Stimulated activated CD8-positive, alpha-beta memory T cell treated with anti-CD3 and anti-CD28 coated beads, Interleukin-15, amount 100 ng/mL, for 4 hours (primary cell): Measurements from ENCODE around the gene STON2.

Experiments
- DNase-seq, 2 donors: peaks; one replicate each; pipeline ENCODE4 v3.0.0-alpha.2; 2020; ENCODE audit warnings: low read depth in 2 of 2

Gene STON2

GRCh38 chr14:81222126-81222525 lies 178.0 kb downstream of the STON2 start:
- DNase-seq, result no peak

GRCh38 chr14:81221579-81222102 lies 178.5 kb downstream of the STON2 start:
- DNase-seq, result no peak

- peak; percentile 82 to 91 for DNase-seq
Observed at GRCh38 chr14:81220830-81221578, 179.1 kb downstream of the STON2 start, which contains the start of gene GTF2A1. GTF2A1 (minus strand) TSS chr14:81220959; CDS start chr14:81220518, 441 bp downstream.

DNA sequence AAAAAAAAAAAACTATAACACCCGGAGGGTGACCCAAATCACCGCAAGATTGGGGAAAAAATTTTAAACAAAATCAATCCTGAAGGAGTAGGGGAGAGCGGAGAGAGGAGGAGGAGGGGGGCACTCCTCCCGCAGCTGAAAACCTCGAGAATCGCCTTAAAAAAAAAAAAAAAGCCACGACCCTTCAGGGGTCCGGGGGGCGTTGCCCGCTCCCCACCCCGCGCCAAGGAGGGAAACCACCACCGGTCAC lies 179.6 kb downstream of the STON2 start:
- DNase-seq, result no peak

DNA sequence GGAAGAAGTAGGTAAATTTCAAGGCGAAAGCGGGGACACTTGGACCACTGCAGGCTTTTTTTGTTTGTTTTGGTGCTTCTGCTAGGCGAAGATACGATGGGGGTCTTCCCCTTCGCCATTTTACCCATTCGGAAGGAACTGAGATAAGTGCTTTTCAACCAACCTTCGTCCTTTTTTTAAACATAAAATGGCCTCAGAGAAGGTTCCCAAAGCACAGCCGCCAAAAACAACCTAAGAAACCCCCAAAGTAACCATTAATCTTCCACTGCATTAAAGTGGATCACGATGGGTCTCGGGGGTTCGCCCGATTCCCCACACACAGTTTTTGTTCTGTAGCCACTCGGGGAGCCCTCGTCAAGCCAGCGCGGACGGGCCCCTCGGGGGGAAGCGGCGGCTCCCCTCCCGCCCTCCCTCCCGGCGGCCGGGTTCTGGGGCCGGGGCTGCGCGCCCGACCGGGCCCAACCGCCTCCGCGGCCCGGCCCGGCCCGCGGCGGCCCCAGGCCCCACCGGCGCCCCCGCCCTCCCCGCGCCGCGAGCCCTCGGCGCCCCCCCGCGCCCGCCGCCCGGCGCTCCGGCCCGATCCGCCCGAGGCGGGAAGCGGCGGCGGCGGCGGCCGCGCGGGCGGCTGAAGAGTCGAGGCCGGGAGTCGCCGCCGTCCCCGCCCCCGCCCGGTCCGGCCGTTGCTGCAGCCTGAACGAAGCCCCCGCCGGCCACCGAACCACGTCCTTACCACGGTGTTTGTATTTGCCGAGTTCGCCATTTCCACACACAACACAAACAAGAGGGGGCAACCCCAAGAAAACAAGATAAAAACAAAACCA lies 180.2 kb downstream of the STON2 start:
- DNase-seq, result peak in 1 of 2 donors; percentile 23

DNA sequence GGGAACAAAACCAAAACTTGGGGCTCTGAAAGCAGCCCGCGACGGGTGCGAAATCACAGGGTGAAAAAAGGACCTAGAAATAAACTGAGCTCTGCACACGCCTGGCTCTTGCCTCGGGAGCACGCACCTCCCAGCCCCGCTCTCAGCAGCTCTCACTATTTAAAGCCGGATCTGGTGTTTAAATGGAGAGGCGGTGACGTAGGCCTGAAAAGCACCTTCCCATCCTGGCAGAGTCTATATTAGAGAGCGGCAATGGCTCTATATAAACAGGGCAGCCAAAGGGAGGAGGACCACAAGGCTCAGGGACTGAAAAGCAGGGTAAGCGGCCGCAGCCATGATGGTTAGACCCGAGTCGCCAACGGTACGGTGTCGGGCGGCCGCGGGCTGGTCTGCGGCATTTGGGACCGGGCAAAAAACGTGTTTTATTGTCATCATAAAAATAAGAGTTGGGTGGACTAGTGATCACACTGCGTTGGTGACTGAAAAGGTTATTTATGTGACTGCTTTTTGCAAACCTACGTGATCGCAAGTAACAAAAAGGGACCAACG lies 180.8 kb downstream of the STON2 start:
- DNase-seq, result peak; percentile 52 to 68

GRCh38 chr14:81211844-81212243 lies 188.3 kb downstream of the STON2 start:
- DNase-seq, result no peak
